Right atrium auricular region (tissue), 2 donors: ENCODE data around the gene PRR36. TPM values are rescaled to one million over a fixed set of nuclear protein-coding genes. Genes with fewer than 3 reads are reported as not detected.

Experiments
- DNase-seq: peaks from one replicate; pipeline ENCODE4 v3.0.0-alpha.2; 2019; ENCODE audit warnings: low spot score
- H3K27ac ChIP-seq, 2 donors: fragments of 200-600 bp; sonication (generic); 1 replicate in 1 of 2; 2 replicates in 1 of 2; pipeline ENCODE4 v1.5.1; 2016 to 2019
- H3K27me3 ChIP-seq, 2 donors: fragments of 200-600 bp; sonication (generic); one replicate each; pipeline versions ENCODE4 v1.5.1 to v1.6.0; 2017 to 2019
- H3K36me3 ChIP-seq: fragments of 200-600 bp; sonication (generic); one replicate; pipeline ENCODE4 v1.5.1; 2016
- H3K4me1 ChIP-seq, 2 donors: fragments of 200-600 bp; sonication (generic); one replicate each; pipeline versions ENCODE4 v1.5.1 to v1.6.0; 2017 to 2019
- H3K4me3 ChIP-seq, 2 donors: fragments of 200-600 bp; sonication (generic); 1 replicate in 1 of 2; 2 replicates in 1 of 2; pipeline ENCODE4 v1.5.1; 2017 to 2019; ENCODE audit warnings: mild to moderate bottlenecking in 1 of 2, moderate library complexity in 1 of 2
- H3K9me3 ChIP-seq, 2 donors: fragments of 200-600 bp; sonication (generic); one replicate each; pipeline ENCODE4 v1.5.1; 2019
- CTCF ChIP-seq, 2 donors: fragments of 200-600 bp; sonication (generic); IDR thresholded peaks; one replicate each; pipeline ENCODE4 v1.5.1; 2019; ENCODE audit warnings: antibody characterized with exemption in 2 of 2
- total RNA-seq, 2 donors: library from RNA; depleted of rRNA; stranded (reverse); fragments of >200 nt; gene quantifications; one replicate each; pipeline ENCODE4 v1.1.0, GENCODE V29; 2016

The PRR36 gene
- total RNA-seq, 2 donors from 2014 or later = not detected

DNA sequence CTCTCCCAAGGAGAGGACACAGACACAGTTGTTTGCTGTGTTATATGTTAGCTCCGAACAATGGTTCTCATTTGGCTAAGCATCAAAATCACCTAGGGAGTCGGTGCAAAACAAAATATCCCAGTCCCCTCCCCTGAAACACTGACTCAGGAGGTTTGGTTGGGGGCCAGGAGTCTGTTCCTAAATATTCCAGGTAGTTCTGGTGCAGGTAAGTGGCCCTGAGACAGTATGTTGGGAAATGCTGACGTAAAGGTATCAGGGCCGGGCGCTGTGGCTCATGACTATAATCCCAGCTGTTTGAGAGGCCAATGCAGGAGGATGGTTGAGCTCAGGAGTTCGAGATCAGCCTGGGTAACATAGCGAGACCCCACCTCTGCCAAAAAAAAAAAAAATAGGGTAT is 27.1 kb upstream of the PRR36 start:
- H3K9me3 ChIP-seq = no peaks in the 10 kb centered on the region
- H3K36me3 ChIP-seq = peaks cover 11% of the 10 kb centered on the region
- H3K27me3 ChIP-seq = no peaks in the 10 kb centered on the region
- H3K27ac ChIP-seq = no peak overlapping the region
- H3K4me1 ChIP-seq = peaks cover 0 to 30% of the 10 kb centered on the region in 2 donors
- DNase-seq = no peak
- H3K4me3 ChIP-seq = no peak overlapping the region
- no peak for TF ChIP-seq CTCF (IDR thresholded peaks at IDR 0.05)

DNA sequence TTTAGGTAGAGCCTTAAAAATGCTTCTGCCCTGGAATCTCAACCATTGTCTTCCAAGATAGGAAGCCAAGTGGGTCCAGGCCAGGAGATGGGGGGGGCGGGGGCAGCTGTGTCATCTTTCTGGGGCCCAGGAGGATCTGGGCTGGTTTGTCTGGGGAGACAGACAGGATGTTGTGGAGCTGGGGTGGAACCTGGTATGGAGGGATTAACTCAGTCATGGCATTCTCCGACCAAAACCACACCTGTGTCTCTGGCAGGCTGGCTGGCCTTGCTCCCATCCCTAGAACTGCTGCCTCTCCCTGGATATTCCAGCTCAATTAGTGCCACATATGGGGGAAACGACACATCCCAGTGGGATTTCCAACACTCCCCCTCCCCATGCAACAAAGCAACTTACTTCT is 26.7 kb upstream of the PRR36 start:
- Histone ChIP-seq H3K4me3 (no peak overlapping the region), H3K4me1 (peaks cover 0 to 26% of the 10 kb centered on the region in 2 donors), H3K27ac (no peak overlapping the region), H3K9me3 (no peaks in the 10 kb centered on the region), H3K27me3 (no peaks in the 10 kb centered on the region), H3K36me3 (peaks cover 7% of the 10 kb centered on the region)
- TF ChIP-seq CTCF (IDR thresholded peaks at IDR 0.05) = no peak
- no peak for DNase-seq

GRCh38 chr19:7900401-7900870 is 26.2 kb upstream of the PRR36 start:
- TF ChIP-seq CTCF (IDR thresholded peaks at IDR 0.05) = no peak
- Histone ChIP-seq H3K27me3 (no peaks in the 10 kb centered on the region), H3K36me3 (peaks cover 2% of the 10 kb centered on the region), H3K27ac (no peak overlapping the region), H3K4me3 (no peak overlapping the region), H3K4me1 (peaks cover 0 to 21% of the 10 kb centered on the region in 2 donors), H3K9me3 (no peaks in the 10 kb centered on the region)
- no peak for DNase-seq

DNA sequence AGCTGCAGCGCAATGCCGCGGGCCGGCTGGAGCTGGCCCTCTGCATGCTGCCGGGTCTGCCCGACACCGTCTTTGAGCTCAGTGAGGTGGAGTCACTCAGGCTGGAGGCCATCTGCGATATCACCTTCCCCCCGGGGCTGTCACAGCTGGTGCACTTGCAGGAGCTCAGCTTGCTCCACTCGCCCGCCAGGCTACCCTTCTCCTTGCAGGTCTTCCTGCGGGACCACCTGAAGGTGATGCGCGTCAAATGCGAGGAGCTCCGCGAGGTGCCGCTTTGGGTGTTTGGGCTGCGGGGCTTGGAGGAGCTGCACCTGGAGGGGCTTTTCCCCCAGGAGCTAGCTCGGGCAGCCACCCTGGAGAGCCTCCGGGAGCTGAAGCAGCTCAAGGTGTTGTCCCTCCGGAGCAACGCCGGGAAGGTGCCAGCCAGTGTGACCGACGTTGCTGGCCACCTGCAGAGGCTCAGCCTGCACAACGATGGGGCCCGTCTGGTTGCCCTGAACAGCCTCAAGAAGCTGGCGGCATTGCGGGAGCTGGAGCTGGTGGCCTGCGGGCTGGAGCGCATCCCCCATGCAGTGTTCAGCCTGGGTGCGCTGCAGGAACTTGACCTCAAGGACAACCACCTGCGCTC is 25.7 kb upstream of the PRR36 start:
- no peak overlapping the region for H3K27ac ChIP-seq
- no peak for DNase-seq
- no peaks in the 10 kb centered on the region for H3K9me3 ChIP-seq
- peaks cover 0 to 15% of the 10 kb centered on the region in 2 donors for H3K4me1 ChIP-seq
- no peaks in the 10 kb centered on the region for H3K27me3 ChIP-seq
- no peak for TF ChIP-seq CTCF (IDR thresholded peaks at IDR 0.05)
- no peaks in the 10 kb centered on the region for H3K36me3 ChIP-seq
- H3K4me3 ChIP-seq = no peak overlapping the region

GRCh38 chr19:7898967-7899366 is 24.8 kb upstream of the PRR36 start:
- TF ChIP-seq CTCF (IDR thresholded peaks at IDR 0.05) = no peak
- Histone ChIP-seq H3K27ac (no peak overlapping the region), H3K9me3 (no peaks in the 10 kb centered on the region), H3K36me3 (no peaks in the 10 kb centered on the region), H3K4me1 (peaks cover 0 to 8% of the 10 kb centered on the region in 2 donors), H3K27me3 (no peaks in the 10 kb centered on the region), H3K4me3 (no peak overlapping the region)
- DNase-seq = no peak

DNA sequence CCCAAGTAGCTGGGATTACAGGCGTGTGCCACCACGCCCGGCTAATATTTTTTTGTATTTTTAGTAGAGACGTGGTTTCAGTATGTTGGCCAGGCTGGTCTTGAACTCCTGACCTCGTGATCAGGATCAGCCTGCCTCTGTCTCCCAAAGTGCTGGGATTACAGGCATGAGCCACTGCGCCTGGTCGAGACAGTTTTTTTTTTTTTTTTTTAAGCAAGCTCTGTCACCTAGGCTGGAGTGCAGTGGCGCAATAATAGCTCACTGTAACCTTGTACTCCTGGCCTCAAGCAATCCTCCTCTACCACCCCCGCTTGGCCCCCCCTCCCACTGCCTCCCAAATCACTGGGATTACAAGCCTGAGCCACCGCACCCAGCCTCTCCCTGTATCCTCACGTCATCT is 23.1 kb upstream of the PRR36 start:
- Histone ChIP-seq H3K9me3 (no peaks in the 10 kb centered on the region), H3K27me3 (no peaks in the 10 kb centered on the region), H3K4me3 (no peak overlapping the region), H3K36me3 (no peaks in the 10 kb centered on the region), H3K27ac (no peak overlapping the region), H3K4me1 (peaks cover 0 to under 1% of the 10 kb centered on the region in 2 donors)
- no peak for DNase-seq
- no peak for TF ChIP-seq CTCF (IDR thresholded peaks at IDR 0.05)
